ENCODE data around the gene ATF7IP.
"Not testable (repeated sequence)": the region's sequence is repeated elsewhere in the genome, so short reads cannot be mapped to it uniquely, and the experiment has no call there.

The ATF7IP gene

GRCh38 chr12:14365294-14366208 lies at the start of gene ATF7IP:
ATF7IP (plus strand) TSS chr12:14365682; CDS start chr12:14423916, 58,234 bp downstream.
- FAIRE-seq: peak; percentile 93

GRCh38 chr12:14317362-14318146 lies 47.9 kb upstream of the ATF7IP start:
- FAIRE-seq: no peak

GRCh38 chr12:14319704-14320427 lies 45.6 kb upstream of the ATF7IP start:
- not testable (repeated sequence) for FAIRE-seq

- no peak for FAIRE-seq
Observed at GRCh38 chr12:14322403-14322802, 43.1 kb upstream of the ATF7IP start.

- no peak for FAIRE-seq
Observed at GRCh38 chr12:14325716-14326343, 39.7 kb upstream of the ATF7IP start.

- no peak for FAIRE-seq
Observed at GRCh38 chr12:14326699-14327098, 38.8 kb upstream of the ATF7IP start.

- FAIRE-seq: no peak
Observed at GRCh38 chr12:14327711-14328110, 37.8 kb upstream of the ATF7IP start.

- no peak for FAIRE-seq
Observed at GRCh38 chr12:14332482-14332881, 33.0 kb upstream of the ATF7IP start.

GRCh38 chr12:14340371-14340770 lies 25.1 kb upstream of the ATF7IP start:
- FAIRE-seq: no peak

GRCh38 chr12:14351524-14351923 lies 14.0 kb upstream of the ATF7IP start:
- not testable (repeated sequence) for FAIRE-seq

- FAIRE-seq: not testable (repeated sequence)
Observed at GRCh38 chr12:14352066-14352465, 13.4 kb upstream of the ATF7IP start.

- FAIRE-seq: not testable (repeated sequence)
Observed at GRCh38 chr12:14354665-14355064, 10.8 kb upstream of the ATF7IP start.

GRCh38 chr12:14356147-14356546 lies 9.3 kb upstream of the ATF7IP start:
- FAIRE-seq: no peak

GRCh38 chr12:14357486-14357885 lies 8.0 kb upstream of the ATF7IP start:
- FAIRE-seq: no peak

GRCh38 chr12:14362352-14362751 lies 3.1 kb upstream of the ATF7IP start:
- no peak for FAIRE-seq

GRCh38 chr12:14364583-14365271 lies 755 bp upstream of the ATF7IP start:
- FAIRE-seq: no peak

GRCh38 chr12:14366209-14367039 lies 942 bp downstream of the ATF7IP start:
- no peak for FAIRE-seq

GRCh38 chr12:14367040-14367661 lies 1.7 kb downstream of the ATF7IP start:
- peak; percentile 95 for FAIRE-seq

GRCh38 chr12:14369311-14369710 lies 3.8 kb downstream of the ATF7IP start:
- no peak for FAIRE-seq

- no peak for FAIRE-seq
Observed at GRCh38 chr12:14373217-14373616, 7.7 kb downstream of the ATF7IP start.

Data from colon (tissue), 2 donors.